ENCODE measurements around the gene GJA1.

GJA1 gene

DNA sequence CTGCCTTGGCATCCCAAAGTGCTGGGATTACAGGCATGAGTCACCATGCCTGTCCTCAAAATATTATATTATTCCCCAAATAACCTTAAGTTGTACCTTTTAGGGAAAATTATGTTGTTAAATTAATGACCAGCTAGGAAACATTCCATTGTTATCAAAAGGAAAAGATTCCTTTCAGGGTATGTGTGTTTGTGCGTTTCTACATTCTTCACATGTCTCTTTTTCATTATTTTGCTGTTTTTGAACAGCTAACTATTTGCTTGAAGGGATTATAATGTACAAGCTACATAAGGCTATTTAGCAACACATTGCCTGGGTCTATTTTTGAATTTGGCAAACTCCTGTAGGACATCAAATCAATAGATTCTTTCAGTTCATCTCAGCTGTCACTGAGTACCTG, 57.1 kb downstream of the GJA1 start:
- DNase-seq = no peak

DNA sequence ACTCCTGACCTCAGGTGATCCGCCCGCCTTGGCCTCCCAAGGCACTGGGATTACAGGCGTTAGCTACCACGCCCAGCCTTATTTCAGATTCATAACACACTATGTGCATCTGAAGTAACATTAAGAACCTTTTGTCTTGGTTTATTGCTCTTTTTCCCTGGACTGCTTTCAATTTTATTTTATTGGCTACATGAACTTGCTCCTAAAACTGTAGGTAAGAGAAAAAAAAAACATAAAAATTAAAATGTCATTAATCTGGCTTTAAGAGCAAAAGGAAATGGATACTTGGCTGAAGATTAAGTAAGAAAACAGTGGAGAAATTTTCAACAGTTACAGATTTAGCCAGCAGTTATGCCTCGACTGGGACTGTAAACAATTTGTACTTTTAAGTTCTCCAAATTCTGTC, 62.5 kb downstream of the GJA1 start:
- DNase-seq = no peak

DNA sequence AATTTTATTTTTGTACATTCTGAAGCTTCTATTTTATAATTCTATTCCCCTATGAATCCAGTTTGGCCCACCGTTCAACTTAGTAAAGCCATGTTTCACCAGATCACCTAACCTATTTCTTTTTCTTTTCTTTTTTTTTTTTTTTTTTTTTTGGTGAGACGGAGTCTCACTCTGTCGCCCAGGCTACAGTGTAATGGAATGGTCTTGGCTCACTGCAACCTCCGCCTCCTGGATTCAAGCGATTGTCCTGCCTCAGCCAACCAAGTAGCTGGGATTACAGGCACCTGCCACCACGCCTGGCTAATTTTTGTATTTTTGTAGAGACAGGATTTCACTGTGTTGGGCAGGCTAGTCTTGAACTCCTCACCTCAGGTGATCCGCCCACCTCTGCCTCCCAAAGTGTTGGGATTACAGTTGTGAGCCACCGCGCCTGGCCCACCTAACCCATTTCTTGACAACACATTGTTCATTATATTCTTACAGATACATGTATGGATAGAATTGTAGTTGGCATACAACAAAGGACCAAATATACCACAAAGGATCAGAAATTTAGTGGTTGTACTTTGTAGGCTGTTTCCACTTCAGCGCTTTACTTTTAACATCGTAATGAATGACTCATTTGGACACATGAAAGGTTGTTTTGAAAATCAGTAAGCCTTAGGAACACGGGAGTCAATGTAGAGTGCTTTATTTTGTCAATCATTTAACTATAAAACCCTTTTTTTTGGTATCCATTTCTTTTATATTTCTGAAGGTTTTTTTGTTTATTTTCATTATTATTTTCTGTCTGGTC, 63.2 kb downstream of the GJA1 start:
- DNase-seq = no peak

Data from activated T-cell treated with anti-CD3 and anti-CD28 coated beads, Interleukin-2, amount 50 U/mL, for 1 hour (primary cell).